ENCODE data around the gene SENP2. TPM values are rescaled to one million over a fixed set of nuclear protein-coding genes. Genes with fewer than 3 reads are reported as not detected.
"Not testable (repeated sequence)": the region's sequence is repeated elsewhere in the genome, so short reads cannot be mapped to it uniquely, and the experiment has no call there.

SENP2 gene
- total RNA-seq, result 37.8 and 41.9 TPM in 2 replicates

GRCh38 chr3:185585859-185586685 is at the start of gene SENP2:
Gene SENP2 (plus strand): TSS chr3:185586295. CDS start chr3:185586414, 119 bp downstream.
- DNase-seq, result peak; percentile 100
- peak within 1 kb of the TSS; percentile 80 for H3K4me3 Mint-ChIP-seq
- peak within 1 kb of the TSS; percentile 90 for H3K27ac Mint-ChIP-seq
- peaks cover 21% of the 10 kb centered on the region for H3K4me1 Mint-ChIP-seq
- H3K36me3 Mint-ChIP-seq (ENCODE audit: low read depth), result peaks cover 4% of the 10 kb centered on the region
- intact Hi-C loops (cut with micrococcal nuclease), result loop anchor here (1.0 to 2.0 kb wide), 2 partner anchors 87 to 303 kb away; partner anchors contain the start of gene TMEM41A
- H3K9me3 Mint-ChIP-seq, result no peaks in the 10 kb centered on the region
- H3K27me3 Mint-ChIP-seq, result peaks cover 3% of the 10 kb centered on the region

- DNase-seq, result peak; percentile 79
- H3K4me3 Mint-ChIP-seq, result peak overlapping the region; percentile 57
- H3K27ac Mint-ChIP-seq, result peak overlapping the region; percentile 91
- intact Hi-C loops (cut with micrococcal nuclease), result no loop called here
- H3K4me1 Mint-ChIP-seq, result peaks cover 7% of the 10 kb centered on the region
- peaks cover 3% of the 10 kb centered on the region for H3K36me3 Mint-ChIP-seq (ENCODE audit: low read depth)
- H3K9me3 Mint-ChIP-seq, result peaks cover 8% of the 10 kb centered on the region
- peaks cover under 1% of the 10 kb centered on the region for H3K27me3 Mint-ChIP-seq
Observed at GRCh38 chr3:185537369-185537970, 48.6 kb upstream of the SENP2 start.

- no peak overlapping the region for H3K4me3 Mint-ChIP-seq
- H3K27ac Mint-ChIP-seq, result no peak overlapping the region
Observed at GRCh38 chr3:185539934-185540333, 46.2 kb upstream of the SENP2 start.

GRCh38 chr3:185540695-185541094 is 45.4 kb upstream of the SENP2 start:
- Mint-ChIP-seq H3K9me3 (peaks cover 8% of the 10 kb centered on the region), H3K4me1 (peaks cover 9% of the 10 kb centered on the region), H3K36me3 (ENCODE audit: low read depth) (peaks cover 3% of the 10 kb centered on the region), H3K27me3 (peaks cover 2% of the 10 kb centered on the region), H3K4me3 (no peak overlapping the region), H3K27ac (no peak overlapping the region)
- intact Hi-C loops (cut with micrococcal nuclease), result no loop called here
- DNase-seq, result no peak

More at GRCh38 chr3:185539934-185540333, 46.2 kb upstream of the SENP2 start:
- DNase-seq, result no peak
- intact Hi-C loops (cut with micrococcal nuclease), result no loop called here
- Mint-ChIP-seq H3K9me3 (peaks cover 8% of the 10 kb centered on the region), H3K27me3 (peaks cover 2% of the 10 kb centered on the region), H3K36me3 (ENCODE audit: low read depth) (peaks cover 3% of the 10 kb centered on the region), H3K4me1 (peaks cover 9% of the 10 kb centered on the region)

GRCh38 chr3:185549122-185549521 is 37.0 kb upstream of the SENP2 start:
- H3K27me3 Mint-ChIP-seq, result no peaks in the 10 kb centered on the region
- H3K9me3 Mint-ChIP-seq, result no peaks in the 10 kb centered on the region

GRCh38 chr3:185549651-185550111 is 36.4 kb upstream of the SENP2 start:
- H3K36me3 Mint-ChIP-seq (ENCODE audit: low read depth), result no peaks in the 10 kb centered on the region
- no peaks in the 10 kb centered on the region for H3K9me3 Mint-ChIP-seq
- H3K4me3 Mint-ChIP-seq, result no peak overlapping the region
- peaks cover 11% of the 10 kb centered on the region for H3K4me1 Mint-ChIP-seq
- no peak for DNase-seq
- H3K27ac Mint-ChIP-seq, result no peak overlapping the region
- intact Hi-C loops (cut with micrococcal nuclease), result no loop called here
- no peaks in the 10 kb centered on the region for H3K27me3 Mint-ChIP-seq

More at GRCh38 chr3:185549122-185549521, 37.0 kb upstream of the SENP2 start:
- H3K36me3 Mint-ChIP-seq (ENCODE audit: low read depth), result no peaks in the 10 kb centered on the region
- H3K4me3 Mint-ChIP-seq, result no peak overlapping the region
- intact Hi-C loops (cut with micrococcal nuclease), result no loop called here
- no peak overlapping the region for H3K27ac Mint-ChIP-seq
- DNase-seq, result no peak
- H3K4me1 Mint-ChIP-seq, result peaks cover 11% of the 10 kb centered on the region

GRCh38 chr3:185552358-185552877 is 33.7 kb upstream of the SENP2 start, which contains the start of gene LIPH:
Gene LIPH (minus strand): TSS chr3:185552588. CDS start chr3:185552471, 117 bp downstream.
- Mint-ChIP-seq H3K36me3 (ENCODE audit: low read depth) (no peaks in the 10 kb centered on the region), H3K27ac (peak within 1 kb of the TSS; percentile 30), H3K4me3 (no peak within 1 kb of the TSS), H3K27me3 (no peaks in the 10 kb centered on the region), H3K9me3 (no peaks in the 10 kb centered on the region), H3K4me1 (peaks cover 6% of the 10 kb centered on the region)
- no peak for DNase-seq
- intact Hi-C loops (cut with micrococcal nuclease), result no loop called here

GRCh38 chr3:185555101-185555501 is 31.0 kb upstream of the SENP2 start:
- no peak for DNase-seq
- H3K4me3 Mint-ChIP-seq, result no peak overlapping the region
- no peaks in the 10 kb centered on the region for H3K9me3 Mint-ChIP-seq
- peaks cover 2% of the 10 kb centered on the region for H3K27me3 Mint-ChIP-seq
- intact Hi-C loops (cut with micrococcal nuclease), result loop anchor here (5.0 kb wide), 1 partner anchor 203 kb away; no protein-coding TSS in a partner anchor
- no peak overlapping the region for H3K27ac Mint-ChIP-seq
- H3K36me3 Mint-ChIP-seq (ENCODE audit: low read depth), result no peaks in the 10 kb centered on the region
- H3K4me1 Mint-ChIP-seq, result peaks cover 15% of the 10 kb centered on the region

- Mint-ChIP-seq H3K36me3 (ENCODE audit: low read depth) (no peaks in the 10 kb centered on the region), H3K4me1 (peaks cover 15% of the 10 kb centered on the region), H3K27ac (no peak overlapping the region), H3K9me3 (no peaks in the 10 kb centered on the region), H3K27me3 (peaks cover 2% of the 10 kb centered on the region), H3K4me3 (no peak overlapping the region)
- intact Hi-C loops (cut with micrococcal nuclease), result loop anchor here (5.0 kb wide), 1 partner anchor 204 kb away; no protein-coding TSS in a partner anchor
- DNase-seq, result no peak
Observed at GRCh38 chr3:185555860-185556347, 30.2 kb upstream of the SENP2 start.

- not testable (repeated sequence) for H3K27me3 Mint-ChIP-seq; DNase-seq; H3K9me3 Mint-ChIP-seq; H3K36me3 Mint-ChIP-seq (ENCODE audit: low read depth); H3K27ac Mint-ChIP-seq; H3K4me3 Mint-ChIP-seq
- peaks cover 17% of the 10 kb centered on the region for H3K4me1 Mint-ChIP-seq
- intact Hi-C loops (cut with micrococcal nuclease), result loop anchor here (5.0 kb wide), 1 partner anchor 204 kb away; no protein-coding TSS in a partner anchor
Observed at GRCh38 chr3:185556640-185557039, 29.5 kb upstream of the SENP2 start.

GRCh38 chr3:185558395-185558794 is 27.7 kb upstream of the SENP2 start:
- H3K4me1 Mint-ChIP-seq, result peaks cover 13% of the 10 kb centered on the region
- peaks cover 2% of the 10 kb centered on the region for H3K27me3 Mint-ChIP-seq
- H3K36me3 Mint-ChIP-seq (ENCODE audit: low read depth), result no peaks in the 10 kb centered on the region
- no peaks in the 10 kb centered on the region for H3K9me3 Mint-ChIP-seq
- no peak overlapping the region for H3K4me3 Mint-ChIP-seq
- no peak for DNase-seq
- intact Hi-C loops (cut with micrococcal nuclease), result loop anchor here (2.0 to 5.0 kb wide), 2 partner anchors 60 to 206 kb away; partner anchors contain the start of gene TMEM41A
- H3K27ac Mint-ChIP-seq, result no peak overlapping the region

- DNase-seq, result no peak
- Mint-ChIP-seq H3K27ac (no peak overlapping the region), H3K27me3 (peaks cover 2% of the 10 kb centered on the region), H3K4me1 (peaks cover 13% of the 10 kb centered on the region), H3K36me3 (ENCODE audit: low read depth) (no peaks in the 10 kb centered on the region), H3K4me3 (no peak overlapping the region), H3K9me3 (no peaks in the 10 kb centered on the region)
- intact Hi-C loops (cut with micrococcal nuclease), result loop anchor here (2.0 to 5.0 kb wide), 2 partner anchors 61 to 207 kb away; partner anchors contain the start of gene TMEM41A
Observed at GRCh38 chr3:185559706-185560090, 26.4 kb upstream of the SENP2 start.

- peaks cover 3% of the 10 kb centered on the region for H3K27me3 Mint-ChIP-seq
- H3K36me3 Mint-ChIP-seq (ENCODE audit: low read depth), result no peaks in the 10 kb centered on the region
- DNase-seq, result no peak
- peaks cover 13% of the 10 kb centered on the region for H3K4me1 Mint-ChIP-seq
- no peaks in the 10 kb centered on the region for H3K9me3 Mint-ChIP-seq
- intact Hi-C loops (cut with micrococcal nuclease), result no loop called here
- H3K4me3 Mint-ChIP-seq, result no peak overlapping the region
- no peak overlapping the region for H3K27ac Mint-ChIP-seq
Observed at GRCh38 chr3:185560676-185561075, 25.4 kb upstream of the SENP2 start.

Measured in activated CD4-positive, alpha-beta T cell treated with anti-CD3 and anti-CD28 coated beads, Interleukin-2, amount 10 ng/mL, durations not matched to agents 24 days and 14 days (primary cell).